Measurements from ENCODE around the gene SEMA3E.

The SEMA3E gene

DNA sequence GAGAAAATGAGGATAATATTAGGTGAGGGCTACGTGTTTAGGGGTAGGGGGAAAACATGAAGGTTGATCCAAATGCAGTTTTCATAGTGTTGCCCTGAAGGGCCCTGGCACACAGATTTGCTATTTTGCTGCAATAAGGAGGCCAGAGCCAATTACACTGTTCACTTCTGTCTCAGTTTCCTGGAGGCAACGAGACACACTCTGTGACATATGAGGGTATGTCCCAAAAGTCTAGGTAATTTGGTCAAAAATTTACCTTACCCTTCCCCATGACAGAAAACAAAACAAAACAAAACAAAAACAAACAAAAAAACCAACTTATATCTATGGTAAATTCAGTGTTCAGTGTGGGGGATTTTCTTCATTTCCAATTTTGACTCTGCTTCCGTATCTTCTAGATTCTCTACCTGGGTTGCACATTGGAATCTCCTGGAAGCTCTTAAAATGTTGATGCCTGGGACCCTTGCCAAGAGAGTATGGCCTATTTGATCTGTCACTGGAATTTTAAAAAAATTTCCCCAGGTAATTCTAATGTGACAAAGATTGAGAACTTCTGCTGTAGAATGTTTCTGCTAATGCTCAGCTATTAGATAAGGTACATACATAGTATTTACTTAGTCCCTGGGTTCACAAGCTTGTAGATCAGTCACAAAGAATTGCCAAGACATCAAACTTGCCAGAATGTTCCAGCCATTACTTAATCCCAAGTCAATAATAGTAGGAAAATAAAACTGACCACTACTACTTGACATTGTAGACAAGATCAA is 139.5 kb downstream of the SEMA3E start:
- TF ChIP-seq GATA3 (IDR thresholded peaks at IDR 0.05; ENCODE audit: low read depth, low read length), result no peak
- TF ChIP-seq GATA2 (IDR thresholded peaks at IDR 0.05; ENCODE audit: low read depth, low read length), result no peak

DNA sequence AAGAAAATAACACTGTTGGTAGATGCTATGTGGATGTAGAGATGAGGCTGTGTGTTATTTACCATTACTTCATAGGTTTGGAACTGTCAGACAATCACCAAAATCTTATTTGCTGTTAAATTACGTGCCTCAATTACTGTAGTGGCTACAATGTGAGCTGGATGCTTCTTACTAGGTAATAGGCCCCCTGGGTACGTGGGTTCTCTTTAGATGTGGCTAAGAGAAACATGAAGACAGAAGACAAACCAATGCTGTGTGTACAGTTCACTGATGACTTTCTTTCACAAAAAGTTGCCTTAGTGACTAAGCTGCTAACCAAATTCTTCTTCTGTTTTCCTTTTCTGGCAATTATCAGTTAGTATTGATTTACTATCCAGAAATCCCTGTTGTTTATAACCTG is 144.6 kb downstream of the SEMA3E start:
- no peak for TF ChIP-seq GATA3 (IDR thresholded peaks at IDR 0.05; ENCODE audit: low read depth, low read length)
- no peak for TF ChIP-seq GATA2 (IDR thresholded peaks at IDR 0.05; ENCODE audit: low read depth, low read length)

DNA sequence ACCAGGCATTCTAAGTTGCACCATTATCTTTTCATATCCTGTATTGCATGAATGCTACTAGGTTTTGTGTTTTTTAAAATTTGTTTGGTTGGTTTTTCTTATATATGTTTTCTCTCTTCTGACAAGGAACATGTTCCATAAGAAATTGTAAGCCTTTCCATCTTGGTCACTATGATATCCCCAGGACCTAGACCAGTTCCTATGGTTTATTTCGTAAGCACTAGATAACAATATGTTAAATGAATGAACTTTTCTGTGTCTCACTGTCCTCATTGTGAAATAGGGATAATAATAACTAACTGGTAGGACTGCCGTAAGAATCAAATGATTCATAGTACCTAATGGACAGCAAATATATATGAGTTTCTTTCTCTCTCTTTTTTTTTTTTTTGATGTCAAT is 146.3 kb downstream of the SEMA3E start:
- TF ChIP-seq GATA3 (IDR thresholded peaks at IDR 0.05; ENCODE audit: low read depth, low read length), result no peak

GRCh38 chr7:83494683-83495082 is 154.3 kb downstream of the SEMA3E start:
- TF ChIP-seq GATA3 (IDR thresholded peaks at IDR 0.05; ENCODE audit: low read depth, low read length) (no peak), GATA2 (IDR thresholded peaks at IDR 0.05; ENCODE audit: low read depth, low read length) (no peak)

DNA sequence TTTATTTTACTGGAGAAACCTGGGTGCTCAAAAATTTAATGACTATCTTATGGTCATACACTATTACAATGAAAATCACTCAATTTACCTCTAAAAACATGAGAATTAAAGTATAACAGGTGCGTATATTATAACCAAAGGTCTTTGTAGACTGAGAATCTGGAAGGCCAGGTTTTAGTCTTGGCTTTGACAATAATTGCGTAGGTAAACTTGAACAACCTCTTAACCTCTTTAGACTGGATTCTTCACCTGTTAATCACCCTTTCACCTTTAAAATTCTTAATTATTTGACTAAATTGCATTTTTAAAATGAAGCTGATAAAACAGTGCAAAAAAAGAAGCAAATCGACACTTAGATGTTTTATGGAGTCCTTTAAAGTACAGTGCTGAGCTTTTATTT is 156.1 kb downstream of the SEMA3E start:
- TF ChIP-seq GATA2 (IDR thresholded peaks at IDR 0.05; ENCODE audit: low read depth, low read length) (no peak), GATA3 (IDR thresholded peaks at IDR 0.05; ENCODE audit: low read depth, low read length) (no peak)

DNA sequence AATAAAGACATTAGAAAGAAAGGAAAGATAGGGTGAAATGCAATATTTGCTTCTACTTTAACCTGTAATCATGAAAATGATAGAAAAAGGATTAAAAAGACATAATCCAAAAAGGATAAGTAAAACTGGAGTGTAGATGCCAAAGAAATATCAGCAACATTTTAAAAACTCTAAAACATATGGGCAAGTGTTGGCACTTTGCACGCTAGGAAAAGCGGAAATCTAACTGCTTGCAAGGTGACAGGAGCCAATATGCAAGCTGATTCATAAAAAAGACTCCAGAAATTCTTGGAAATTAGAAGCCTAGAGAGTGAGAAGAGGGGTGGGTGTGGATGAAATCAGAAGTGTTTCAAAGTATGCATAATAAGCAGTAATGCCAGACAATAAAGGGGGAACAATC is 161.1 kb downstream of the SEMA3E start:
- no peak for TF ChIP-seq GATA2 (IDR thresholded peaks at IDR 0.05; ENCODE audit: low read depth, low read length)
- no peak for TF ChIP-seq GATA3 (IDR thresholded peaks at IDR 0.05; ENCODE audit: low read depth, low read length)

GRCh38 chr7:83486957-83487356 is 162.0 kb downstream of the SEMA3E start:
- TF ChIP-seq GATA2 (IDR thresholded peaks at IDR 0.05; ENCODE audit: low read depth, low read length) (no peak), GATA3 (IDR thresholded peaks at IDR 0.05; ENCODE audit: low read depth, low read length) (no peak)

DNA sequence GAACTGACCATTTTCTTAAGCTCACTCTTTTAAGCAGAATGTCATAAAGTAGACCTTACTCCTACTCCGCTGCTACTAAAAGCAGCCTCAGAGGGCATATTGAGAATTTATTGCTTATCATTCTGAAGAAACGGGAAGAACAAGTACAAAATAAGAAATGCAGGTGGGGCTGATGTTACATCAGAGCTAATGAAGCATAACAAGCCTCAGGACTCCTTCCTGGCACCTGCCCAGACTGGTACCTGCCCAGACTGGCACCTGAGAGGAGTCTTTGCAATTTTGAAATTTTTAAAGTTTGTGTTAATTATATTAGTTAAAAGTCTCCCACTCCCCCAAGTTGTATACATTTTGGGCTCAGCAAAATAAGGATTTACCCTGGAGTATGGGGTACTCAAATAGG is 162.4 kb downstream of the SEMA3E start:
- TF ChIP-seq GATA3 (IDR thresholded peaks at IDR 0.05; ENCODE audit: low read depth, low read length) (no peak), GATA2 (IDR thresholded peaks at IDR 0.05; ENCODE audit: low read depth, low read length) (no peak)

- TF ChIP-seq GATA3 (IDR thresholded peaks at IDR 0.05; ENCODE audit: low read depth, low read length) (no peak), GATA2 (IDR thresholded peaks at IDR 0.05; ENCODE audit: low read depth, low read length) (no peak)
These were observed 164.1 kb downstream of the SEMA3E start for GRCh38 chr7:83484826-83485225.

GRCh38 chr7:83484266-83484665 is 164.7 kb downstream of the SEMA3E start:
- TF ChIP-seq GATA3 (IDR thresholded peaks at IDR 0.05; ENCODE audit: low read depth, low read length) (no peak), GATA2 (IDR thresholded peaks at IDR 0.05; ENCODE audit: low read depth, low read length) (no peak)

DNA sequence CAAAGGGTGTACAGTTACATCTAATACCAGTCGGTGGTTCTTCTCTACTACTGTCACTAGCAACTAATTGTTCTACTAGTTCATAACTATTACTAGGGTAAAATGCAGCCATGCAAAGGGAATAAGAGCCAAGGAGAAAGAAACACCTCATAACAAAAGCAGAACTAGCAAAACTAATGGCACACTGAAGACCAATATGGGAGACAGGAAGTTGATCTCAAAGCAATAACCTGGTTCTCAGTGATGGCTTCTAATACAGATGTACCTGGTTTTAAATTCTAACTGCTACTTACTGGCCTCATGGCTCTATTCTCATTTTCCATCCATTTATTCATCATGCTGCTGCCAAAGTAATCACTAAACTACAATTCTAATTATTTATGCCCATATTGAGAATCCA is 170.3 kb downstream of the SEMA3E start:
- TF ChIP-seq GATA2 (IDR thresholded peaks at IDR 0.05; ENCODE audit: low read depth, low read length) (no peak), GATA3 (IDR thresholded peaks at IDR 0.05; ENCODE audit: low read depth, low read length) (no peak)

DNA sequence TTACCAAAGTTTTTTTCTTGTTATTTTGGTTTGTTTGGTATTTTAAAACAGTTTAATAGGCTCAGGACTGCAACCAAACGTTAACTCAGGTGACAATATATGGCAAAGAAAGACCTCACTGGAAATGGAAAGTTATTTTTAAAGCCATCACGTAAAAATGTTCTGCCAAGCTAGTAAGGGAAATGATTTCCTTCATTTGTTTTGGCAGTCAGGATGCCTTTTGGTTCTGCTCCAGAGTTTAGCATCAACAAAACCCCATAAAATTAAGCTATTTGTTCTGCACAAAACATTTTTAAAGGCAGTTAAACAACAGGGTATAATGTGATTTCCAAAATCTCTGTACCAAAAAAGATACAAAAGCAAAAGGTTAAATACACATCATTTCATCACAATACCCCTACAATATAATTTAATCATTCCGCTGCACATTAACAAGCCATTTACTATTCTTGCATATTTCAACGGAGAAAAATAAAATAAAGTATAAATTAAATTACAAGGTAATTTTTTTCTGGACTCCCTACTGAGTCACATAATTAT is 172.4 kb downstream of the SEMA3E start:
- no peak for TF ChIP-seq GATA2 (IDR thresholded peaks at IDR 0.05; ENCODE audit: low read depth, low read length)
- no peak for TF ChIP-seq GATA3 (IDR thresholded peaks at IDR 0.05; ENCODE audit: low read depth, low read length)

DNA sequence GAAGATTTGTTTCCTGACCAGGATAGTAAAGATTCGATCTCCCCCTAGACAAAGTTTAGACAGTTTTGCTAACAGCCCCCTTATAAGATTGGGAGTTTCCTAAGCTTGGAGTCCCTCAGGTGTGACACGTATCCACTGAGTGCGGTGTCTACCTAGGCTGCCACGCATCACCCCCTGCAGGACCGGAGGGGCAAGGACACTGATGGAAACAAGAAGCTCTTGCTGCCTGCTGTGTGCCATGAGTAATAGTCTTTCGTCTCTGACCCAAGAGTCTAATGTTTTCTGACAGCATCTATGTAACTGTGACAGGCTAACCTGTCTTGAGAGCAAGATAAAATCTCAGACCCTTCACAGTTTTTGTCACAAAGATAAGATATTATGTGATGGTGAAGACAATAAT is 173.5 kb downstream of the SEMA3E start:
- TF ChIP-seq GATA2 (IDR thresholded peaks at IDR 0.05; ENCODE audit: low read depth, low read length) (no peak), GATA3 (IDR thresholded peaks at IDR 0.05; ENCODE audit: low read depth, low read length) (no peak)

GRCh38 chr7:83472376-83472775 is 176.6 kb downstream of the SEMA3E start:
- TF ChIP-seq GATA2 (IDR thresholded peaks at IDR 0.05; ENCODE audit: low read depth, low read length) (no peak), GATA3 (IDR thresholded peaks at IDR 0.05; ENCODE audit: low read depth, low read length) (no peak)

GRCh38 chr7:83469491-83469890 is 179.4 kb downstream of the SEMA3E start:
- TF ChIP-seq GATA2 (IDR thresholded peaks at IDR 0.05; ENCODE audit: low read depth, low read length) (no peak), GATA3 (IDR thresholded peaks at IDR 0.05; ENCODE audit: low read depth, low read length) (no peak)
